GM12891 (cell line): ENCODE results near the gene FBXO40.
A peak's percentile ranks its signal among the peaks of the same experiment; 100 is the strongest.

ENCODE experiments used
- DNase-seq: peaks from one replicate; pipeline ENCODE4 v3.0.0; 2011; ENCODE audit warnings: low spot score; ENCODE audit not compliant: insufficient read length
- FAIRE-seq: peaks from 2 replicates; lab custom pipeline; 2011; peaks lifted over from hg19 to GRCh38; lab: Jason Lieb, UNC
- PAX5 ChIP-seq: IDR thresholded peaks from 2 replicates; pipeline ENCODE4 v1.6.1; 2011; ENCODE audit warnings: low read length, moderate library complexity, mild to moderate bottlenecking; ENCODE audit not compliant: insufficient read depth, severe bottlenecking
- POLR2A ChIP-seq: IDR thresholded peaks from 2 replicates; pipeline ENCODE4 v1.6.1; 2011; ENCODE audit warnings: low read depth, low read length, control low read depth
- POLR2AphosphoS5 ChIP-seq: IDR thresholded peaks from 2 replicates; pipeline ENCODE4 v1.6.1; 2011; ENCODE audit warnings: low read depth, low read length, control low read depth
- POU2F2 ChIP-seq: IDR thresholded peaks from 2 replicates; pipeline ENCODE4 v1.6.1; 2011; ENCODE audit warnings: low read depth, mild to moderate bottlenecking, control low read depth, low read length, moderate library complexity
- SPI1 ChIP-seq: IDR thresholded peaks from 2 replicates; pipeline ENCODE4 v1.6.1; 2011; ENCODE audit warnings: low read depth, low read length, control low read depth
- TAF1 ChIP-seq: IDR thresholded peaks from 2 replicates; pipeline ENCODE4 v1.6.1; 2011; ENCODE audit warnings: low read depth, low read length, control low read depth

FBXO40 gene

GRCh38 chr3:121661376-121661775 is 68.2 kb downstream of the FBXO40 start:
- peak; percentile 78 for FAIRE-seq
- no peak for DNase-seq
- TF ChIP-seq PAX5 = no peak
- TF ChIP-seq POLR2AphosphoS5 = no peak
- no peak for TF ChIP-seq TAF1
- TF ChIP-seq SPI1 = no peak
- TF ChIP-seq POLR2A = no peak
- TF ChIP-seq POU2F2 = no peak

- TF ChIP-seq TAF1 (no peak), POLR2A (no peak), SPI1 (no peak), PAX5 (no peak), POU2F2 (no peak)
- FAIRE-seq (peak; percentile 23), DNase-seq (no peak)
Observed at GRCh38 chr3:121662742-121663141, 69.6 kb downstream of the FBXO40 start.

DNA sequence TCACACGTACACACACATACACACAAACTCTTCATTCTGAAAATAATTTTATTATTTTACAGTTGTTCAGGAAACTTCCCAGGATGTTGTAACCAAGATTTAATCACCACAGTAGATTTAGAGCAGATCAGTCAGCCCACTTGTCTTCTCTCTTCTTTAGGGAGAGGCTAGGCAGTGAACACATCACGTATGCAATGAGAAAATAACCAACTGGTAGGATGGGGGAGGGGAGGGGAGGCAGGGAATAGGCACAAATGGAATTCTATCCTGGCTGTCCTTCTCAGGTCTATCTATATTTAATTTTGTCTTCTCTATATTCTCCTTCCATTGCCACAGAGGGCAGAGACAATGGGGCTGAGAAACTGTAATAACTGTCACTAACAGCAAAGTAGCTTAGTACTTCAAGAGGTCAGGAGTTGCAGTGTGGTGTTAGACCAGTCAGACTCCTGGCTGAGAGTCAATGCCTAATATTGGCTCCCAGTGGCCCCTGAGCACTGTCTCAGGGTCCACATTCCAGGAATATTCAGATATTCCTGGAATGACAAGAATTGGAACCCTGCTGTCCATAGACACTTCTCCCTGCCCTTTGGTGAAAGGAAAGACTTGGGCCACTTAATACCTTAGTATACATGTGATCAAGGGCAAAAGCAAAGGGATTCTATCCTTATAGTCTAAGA is 70.1 kb downstream of the FBXO40 start:
- TF ChIP-seq PAX5 = no peak
- TF ChIP-seq POU2F2 = no peak
- FAIRE-seq (no peak), DNase-seq (no peak)

DNA sequence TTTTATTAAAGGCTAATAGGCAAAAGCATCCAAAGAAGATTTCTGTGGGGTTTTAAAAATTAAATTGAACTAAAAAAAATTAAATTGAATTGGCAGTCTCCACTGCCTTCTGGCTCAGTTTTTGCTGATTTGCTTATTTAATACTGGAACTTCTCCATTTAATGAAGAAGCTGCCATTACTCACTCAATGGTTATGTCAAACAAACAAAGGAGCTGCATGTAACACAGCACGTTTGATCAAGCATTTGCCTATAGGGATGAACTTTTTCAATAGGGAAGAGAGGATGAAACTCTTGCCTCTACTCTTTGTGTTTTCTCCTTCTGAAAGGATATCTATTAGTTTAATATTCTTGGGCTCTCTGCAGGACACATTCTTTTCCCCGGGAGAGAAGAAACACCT is 72.3 kb downstream of the FBXO40 start:
- FAIRE-seq (no peak), DNase-seq (no peak)
- no peak for TF ChIP-seq PAX5
- TF ChIP-seq TAF1 = no peak
- no peak for TF ChIP-seq POLR2A
- no peak for TF ChIP-seq POU2F2

- TF ChIP-seq POU2F2 = no peak
- TF ChIP-seq POLR2A = no peak
- TF ChIP-seq PAX5 = no peak
- no peak for TF ChIP-seq TAF1
- TF ChIP-seq SPI1 = no peak
- TF ChIP-seq POLR2AphosphoS5 = no peak
- DNase-seq (no peak), FAIRE-seq (no peak)
Observed at GRCh38 chr3:121667333-121667732, 74.2 kb downstream of the FBXO40 start.

DNA sequence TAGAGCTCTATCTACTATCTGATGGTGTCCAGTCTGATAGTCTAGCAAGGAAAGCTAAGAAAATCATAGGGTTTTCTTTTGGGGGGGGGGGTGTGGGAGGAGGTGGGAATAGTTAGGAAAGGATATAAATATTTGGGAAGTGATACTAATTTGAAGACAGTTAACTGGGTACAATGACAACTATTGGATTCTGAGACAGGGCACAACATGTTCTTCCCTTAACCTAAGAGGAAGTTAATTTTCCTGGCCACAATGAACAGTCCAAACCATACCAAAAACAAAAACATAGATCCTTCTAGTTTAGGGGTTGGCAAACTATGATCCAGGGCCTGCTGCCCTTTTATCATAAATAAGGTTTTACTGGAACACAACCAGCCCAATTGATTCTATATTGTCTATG is 77.5 kb downstream of the FBXO40 start:
- TF ChIP-seq SPI1 (no peak), TAF1 (no peak)
- FAIRE-seq (no peak), DNase-seq (no peak)

- FAIRE-seq = no peak
- no peak for DNase-seq
- TF ChIP-seq TAF1 = no peak
- no peak for TF ChIP-seq POU2F2
- no peak for TF ChIP-seq POLR2AphosphoS5
- no peak for TF ChIP-seq SPI1
- no peak for TF ChIP-seq PAX5
- TF ChIP-seq POLR2A = no peak
Observed at GRCh38 chr3:121677141-121677540, 84.0 kb downstream of the FBXO40 start.
